PC-3 (cell line): ENCODE measurements around the gene OCA2. TPM values are rescaled to one million over a fixed set of nuclear protein-coding genes. Genes with fewer than 3 reads are reported as not detected.

Source experiments
- ATAC-seq: fragments of 200-7000 bp; cut with Tn5 transposase; 2 replicates; pipeline ENCODE4 v1.9.1; 2020; ENCODE audit warnings: mild to moderate bottlenecking, moderate library complexity
- BruUV-seq: library from RNA; stranded (reverse); fragments of 400-500 nt; replicated peaks from 2 replicates; lab custom pipeline; 2021; lab: Mats Ljungman, UMichigan
- CTCF ChIA-PET: fragments of 300-600 bp; sonication (Branson Sonifier 250); formaldehyde crosslinking; loops from one replicate; lab custom pipeline; 2022; ENCODE audit warnings: antibody characterized with exemption; lab: Charles Lee
- POLR2A ChIA-PET: fragments of 300-600 bp; sonication (Branson Sonifier 250); formaldehyde crosslinking; loops from one replicate; lab custom pipeline; 2022; ENCODE audit warnings: antibody characterized with exemption; ENCODE audit not compliant: unreplicated experiment; lab: Charles Lee
- DNase-seq: peaks from one replicate; pipeline ENCODE4 v3.0.0-alpha.2; 2015
- H2AFZ ChIP-seq: fragments of 300-600 bp; sonication (generic); 2 replicates; pipeline ENCODE4 v1.6.0; 2016; ENCODE audit warnings: antibody characterized with exemption, low read length
- H3F3A ChIP-seq: fragments of 300-600 bp; sonication (generic); one replicate; pipeline ENCODE4 v1.6.0; 2017; ENCODE audit warnings: antibody characterized with exemption, low read length, control low read depth, mild to moderate bottlenecking; ENCODE audit not compliant: unreplicated experiment
- H3K27ac ChIP-seq: fragments of 300-600 bp; sonication (generic); 2 replicates; pipeline ENCODE4 v1.5.1; 2016; ENCODE audit warnings: mild to moderate bottlenecking, low read length
- H3K27me3 ChIP-seq: fragments of 300-600 bp; sonication (generic); 2 replicates; pipeline ENCODE4 v1.6.1; 2016; ENCODE audit warnings: low read length, mixed read lengths
- H3K36me3 ChIP-seq: fragments of 300-600 bp; sonication (generic); 2 replicates; pipeline ENCODE4 v1.6.1; 2016; ENCODE audit warnings: low read depth, mixed run types, low read length, mixed read lengths
- H3K4me1 ChIP-seq: fragments of 300-600 bp; sonication (generic); 2 replicates; pipeline ENCODE4 v1.5.1; 2016; ENCODE audit warnings: low read length; ENCODE audit not compliant: insufficient read depth
- H3K4me2 ChIP-seq: fragments of 300-600 bp; sonication (generic); 2 replicates; pipeline ENCODE4 v1.6.0; 2016; ENCODE audit warnings: low read length
- H3K4me3 ChIP-seq: fragments of 300-600 bp; sonication (generic); 2 replicates; pipeline ENCODE4 v1.5.1; 2016; ENCODE audit warnings: mild to moderate bottlenecking, low read length, mixed read lengths
- H3K79me2 ChIP-seq: fragments of 300-600 bp; sonication (generic); 2 replicates; pipeline ENCODE4 v1.6.1; 2017; ENCODE audit warnings: low read length, mixed read lengths
- H3K9ac ChIP-seq: fragments of 300-600 bp; sonication (generic); 2 replicates; pipeline ENCODE4 v1.6.0; 2016; ENCODE audit warnings: mild to moderate bottlenecking, low read length
- H3K9me2 ChIP-seq: fragments of 300-600 bp; sonication (generic); replicated peaks from 2 replicates; pipeline ENCODE4 v1.6.1; 2016; ENCODE audit warnings: mixed run types, low read length, mixed read lengths
- H3K9me3 ChIP-seq: fragments of 300-600 bp; sonication (generic); 2 replicates; pipeline ENCODE4 v1.6.1; 2016; ENCODE audit warnings: low read length, mixed read lengths
- H4K20me1 ChIP-seq: fragments of 300-600 bp; sonication (generic); 2 replicates; pipeline ENCODE4 v1.6.1; 2016; ENCODE audit warnings: low read length, mixed read lengths
- CTCF ChIP-seq: fragments of 300-600 bp; sonication (generic); conservative IDR thresholded peaks from 2 replicates; pipeline ENCODE4 v1.5.1; 2017; ENCODE audit warnings: antibody characterized with exemption, low read depth, mild to moderate bottlenecking, low read length
- EZH2 ChIP-seq: fragments of 300-600 bp; sonication (generic); IDR thresholded peaks from one replicate; pipeline ENCODE4 v1.6.1; 2017; ENCODE audit warnings: antibody characterized with exemption, mild to moderate bottlenecking, low read length; ENCODE audit not compliant: unreplicated experiment
- EZH2phosphoT487 ChIP-seq: fragments of 300-600 bp; sonication (generic); IDR thresholded peaks from 2 replicates; pipeline ENCODE4 v1.6.1; 2018; ENCODE audit warnings: mild to moderate bottlenecking, antibody characterized with exemption, low read length, borderline replicate concordance
- intact Hi-C: fragments of 100-400 bp; cut with micrococcal nuclease; formaldehyde crosslinking; loops from 2 replicates; pipeline ENCODE4 v1.9.0; 2023
- total RNA-seq: library from RNA; depleted of rRNA; stranded (reverse); fragments of >200 nt; gene quantifications from 2 replicates; pipeline ENCODE4 v1.2.3, GENCODE V29; 2014

Gene OCA2
- total RNA-seq, 1 experiment from 2014 or later = not detected

DNA sequence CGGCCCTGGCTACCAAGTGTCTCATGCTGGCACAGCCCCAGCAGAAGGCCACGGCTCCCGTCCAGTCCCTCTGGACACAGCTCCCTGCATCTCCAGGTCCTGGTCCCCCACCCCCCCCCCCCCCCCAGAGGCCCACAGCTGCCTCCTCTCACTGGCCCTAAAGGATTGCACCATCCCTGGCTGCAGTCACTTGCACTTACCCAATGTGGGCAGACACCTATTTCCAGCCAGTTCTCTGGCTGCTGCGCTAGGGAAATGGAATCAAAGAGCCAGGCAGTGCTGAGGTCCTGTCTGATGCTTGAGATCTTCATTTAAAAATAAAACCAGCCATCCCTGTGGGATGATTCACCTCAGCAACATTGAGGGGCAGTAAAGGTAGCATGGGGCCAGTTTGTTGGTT lies 346.4 kb downstream of the OCA2 start:
- Histone ChIP-seq H3F3A (no peaks in the 10 kb centered on the region), H3K4me1 (no peaks in the 10 kb centered on the region), H2AFZ (no peak overlapping the region), H3K9me3 (peaks cover 14% of the 10 kb centered on the region; the same call in 1 of the 2 replicates), H3K4me3 (no peak overlapping the region), H3K27me3 (no peaks in the 10 kb centered on the region), H3K9ac (no peak overlapping the region), H3K36me3 (no peaks in the 10 kb centered on the region), H3K4me2 (no peak overlapping the region), H3K9me2 (no peaks in the 10 kb centered on the region), H3K79me2 (no peaks in the 10 kb centered on the region), H4K20me1 (no peaks in the 10 kb centered on the region), H3K27ac (no peak overlapping the region)
- intact Hi-C loops = no loop called here
- POLR2A ChIA-PET = no interaction called here
- no TSS peak for BruUV-seq
- no peak for ATAC-seq
- no peak for DNase-seq
- CTCF ChIA-PET = no interaction called here
- TF ChIP-seq EZH2phosphoT487 (no peak), CTCF (no peak), EZH2 (no peak)

- no TSS peak for BruUV-seq
- TF ChIP-seq EZH2phosphoT487 = no peak
- TF ChIP-seq EZH2 = no peak
- no peak for TF ChIP-seq CTCF
- POLR2A ChIA-PET = no interaction called here
Observed at GRCh38 chr15:27747997-27748396, 351.1 kb downstream of the OCA2 start.

DNA sequence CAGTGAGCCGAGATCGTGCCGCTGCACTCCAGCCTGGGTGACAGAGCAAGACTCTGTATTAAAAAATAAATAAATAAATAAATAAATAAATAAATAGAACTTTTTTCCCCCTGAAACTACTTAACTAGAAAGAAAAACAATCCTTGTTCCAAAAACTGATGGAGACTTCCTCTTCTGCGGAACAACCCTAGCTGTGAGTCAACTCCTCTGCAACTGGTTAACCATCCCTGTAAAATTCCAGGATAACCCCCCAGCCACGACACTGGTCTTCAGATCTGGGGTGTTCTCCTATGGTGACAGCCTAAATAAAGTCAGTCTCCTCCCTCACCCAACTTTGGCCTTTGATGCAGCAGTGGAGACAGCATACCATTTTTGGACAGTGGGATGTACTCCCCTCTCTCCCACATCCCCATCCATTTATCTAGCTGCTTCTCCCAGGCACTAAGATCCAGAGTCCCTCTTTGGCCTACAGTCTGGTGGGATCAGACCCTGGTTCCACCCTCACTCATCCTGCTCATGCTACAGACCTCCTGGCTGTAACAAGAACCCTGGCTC lies 352.6 kb downstream of the OCA2 start:
- no peaks in the 10 kb centered on the region for H3K79me2 ChIP-seq
- DNase-seq (no peak), ATAC-seq (no peak)
- no peak overlapping the region for H3K4me2 ChIP-seq
- no peaks in the 10 kb centered on the region for H4K20me1 ChIP-seq
- no peaks in the 10 kb centered on the region for H3K4me1 ChIP-seq
- H2AFZ ChIP-seq = no peak overlapping the region
- BruUV-seq = no TSS peak
- H3K36me3 ChIP-seq = no peaks in the 10 kb centered on the region
- H3F3A ChIP-seq = no peaks in the 10 kb centered on the region
- intact Hi-C loops = no loop called here
- H3K9me2 ChIP-seq = no peaks in the 10 kb centered on the region
- TF ChIP-seq CTCF (no peak), EZH2 (no peak)
- POLR2A ChIA-PET = no interaction called here
- H3K4me3 ChIP-seq = no peak overlapping the region
- no peak overlapping the region for H3K27ac ChIP-seq
- H3K27me3 ChIP-seq = no peaks in the 10 kb centered on the region
- CTCF ChIA-PET = no interaction called here
- 0 out of 2 replicates have a peak, but pooled peaks cover 8% of the 10 kb centered on the region for H3K9me3 ChIP-seq
- no peak overlapping the region for H3K9ac ChIP-seq

More at GRCh38 chr15:27747997-27748396, 351.1 kb downstream of the OCA2 start:
- no peaks in the 10 kb centered on the region for H3K27me3 ChIP-seq
- no peak overlapping the region for H3K9ac ChIP-seq
- no peaks in the 10 kb centered on the region for H3F3A ChIP-seq
- no peak overlapping the region for H3K4me2 ChIP-seq
- ATAC-seq (no peak), DNase-seq (no peak)
- no peaks in the 10 kb centered on the region for H3K4me1 ChIP-seq
- intact Hi-C loops = no loop called here
- H3K36me3 ChIP-seq = no peaks in the 10 kb centered on the region
- H3K4me3 ChIP-seq = no peak overlapping the region
- H3K9me2 ChIP-seq = no peaks in the 10 kb centered on the region
- no peaks in the 10 kb centered on the region for H4K20me1 ChIP-seq
- CTCF ChIA-PET = no interaction called here
- 0 out of 2 replicates have a peak, but pooled peaks cover 8% of the 10 kb centered on the region for H3K9me3 ChIP-seq
- H3K27ac ChIP-seq = no peak overlapping the region
- H2AFZ ChIP-seq = no peak overlapping the region
- H3K79me2 ChIP-seq = no peaks in the 10 kb centered on the region
